ENCODE measurements around the gene PLP2. TPM values are rescaled to one million over a fixed set of nuclear protein-coding genes. Genes with fewer than 3 reads are reported as not detected.
"Not testable (repeated sequence)": the region's sequence is repeated elsewhere in the genome, so short reads cannot be mapped to it uniquely, and the experiment has no call there.

The PLP2 gene
- total RNA-seq, 2 donors from 2014 or later = 1.9 to 2.0 TPM

DNA sequence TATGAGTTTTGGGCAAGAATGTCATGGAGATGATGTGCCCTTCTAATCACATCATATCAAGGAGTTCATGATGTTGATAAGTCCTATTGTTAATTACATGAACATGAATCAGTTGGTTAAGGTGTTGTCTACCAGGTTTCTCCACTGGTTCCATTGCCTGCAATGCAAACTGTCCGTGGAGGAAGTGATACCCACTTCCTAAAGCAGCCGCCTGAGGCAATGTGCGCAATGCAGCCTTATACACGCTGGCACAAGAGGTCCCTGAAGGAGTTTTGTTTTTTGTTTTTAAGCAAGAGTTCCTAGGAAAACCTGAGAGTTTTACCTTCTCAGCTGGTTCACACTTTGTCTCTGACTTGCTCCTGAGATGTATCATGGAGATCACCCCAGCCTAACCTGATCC lies 42.3 kb upstream of the PLP2 start:
- TF ChIP-seq, protein P1, sequence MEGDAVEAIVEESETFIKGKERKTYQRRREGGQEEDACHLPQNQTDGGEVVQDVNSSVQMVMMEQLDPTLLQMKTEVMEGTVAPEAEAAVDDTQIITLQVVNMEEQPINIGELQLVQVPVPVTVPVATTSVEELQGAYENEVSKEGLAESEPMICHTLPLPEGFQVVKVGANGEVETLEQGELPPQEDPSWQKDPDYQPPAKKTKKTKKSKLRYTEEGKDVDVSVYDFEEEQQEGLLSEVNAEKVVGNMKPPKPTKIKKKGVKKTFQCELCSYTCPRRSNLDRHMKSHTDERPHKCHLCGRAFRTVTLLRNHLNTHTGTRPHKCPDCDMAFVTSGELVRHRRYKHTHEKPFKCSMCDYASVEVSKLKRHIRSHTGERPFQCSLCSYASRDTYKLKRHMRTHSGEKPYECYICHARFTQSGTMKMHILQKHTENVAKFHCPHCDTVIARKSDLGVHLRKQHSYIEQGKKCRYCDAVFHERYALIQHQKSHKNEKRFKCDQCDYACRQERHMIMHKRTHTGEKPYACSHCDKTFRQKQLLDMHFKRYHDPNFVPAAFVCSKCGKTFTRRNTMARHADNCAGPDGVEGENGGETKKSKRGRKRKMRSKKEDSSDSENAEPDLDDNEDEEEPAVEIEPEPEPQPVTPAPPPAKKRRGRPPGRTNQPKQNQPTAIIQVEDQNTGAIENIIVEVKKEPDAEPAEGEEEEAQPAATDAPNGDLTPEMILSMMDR (conservative IDR thresholded peaks at IDR 0.05) = no peak
- Mint-ChIP-seq H3K27ac (no peak overlapping the region), H3K4me3 (no peak overlapping the region), H3K36me3 (ENCODE audit: low read depth) (no peaks in the 10 kb centered on the region), H3K9me3 (peaks cover 33% of the 10 kb centered on the region), H3K27me3 (ENCODE audit: insufficient read depth) (no peaks in the 10 kb centered on the region), H3K4me1 (no peaks in the 10 kb centered on the region)
- Histone ChIP-seq H3K9ac (ENCODE audit: extremely low read depth, low read length, poor library complexity, severe bottlenecking) (no peak overlapping the region), H3K27ac (ENCODE audit: low read depth, low read length) (no peak overlapping the region), H3K36me3 (ENCODE audit: control insufficient read depth, insufficient read depth, low read length) (no peaks in the 10 kb centered on the region), H3K27me3 (ENCODE audit: control insufficient read depth, insufficient read depth, low read length, poor library complexity, severe bottlenecking) (no peaks in the 10 kb centered on the region), H3K4me1 (ENCODE audit: control insufficient read depth, insufficient read depth, low read length) (no peaks in the 10 kb centered on the region), H3K4me3 (ENCODE audit: low read length) (no peak overlapping the region), H3K9me3 (ENCODE audit: control insufficient read depth, low read length) (no peaks in the 10 kb centered on the region)
- WGBS, 2 experiments (ENCODE audit: insufficient coverage in 1 of 2, insufficient read length in 1 of 2) = 88 to 90% methylated on average over 2 to 4 of the region's 4 CpGs
- no peak for DNase-seq

DNA sequence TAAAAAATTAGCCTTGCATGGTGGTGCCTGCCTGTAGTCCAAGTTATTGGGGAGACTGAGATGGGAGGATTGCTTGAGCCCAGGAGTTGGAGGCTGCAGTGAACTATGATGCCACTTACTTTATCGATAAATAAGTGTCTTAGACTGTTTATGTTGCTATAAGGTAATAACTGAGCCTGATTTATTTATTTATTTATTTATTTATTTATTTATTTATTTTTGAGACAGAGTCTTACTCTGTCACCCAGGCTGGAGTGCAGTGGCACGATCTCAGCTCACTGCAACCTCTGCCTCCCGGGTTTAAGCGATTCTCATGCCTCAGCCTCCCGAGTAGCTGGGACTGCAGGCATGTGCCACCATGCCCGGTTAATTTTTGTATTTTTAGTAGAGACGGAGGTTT lies 39.4 kb upstream of the PLP2 start:
- H3K36me3 ChIP-seq (ENCODE audit: control insufficient read depth, insufficient read depth, low read length); H3K4me3 Mint-ChIP-seq; H3K27ac ChIP-seq (ENCODE audit: low read depth, low read length): not testable (repeated sequence)

DNA sequence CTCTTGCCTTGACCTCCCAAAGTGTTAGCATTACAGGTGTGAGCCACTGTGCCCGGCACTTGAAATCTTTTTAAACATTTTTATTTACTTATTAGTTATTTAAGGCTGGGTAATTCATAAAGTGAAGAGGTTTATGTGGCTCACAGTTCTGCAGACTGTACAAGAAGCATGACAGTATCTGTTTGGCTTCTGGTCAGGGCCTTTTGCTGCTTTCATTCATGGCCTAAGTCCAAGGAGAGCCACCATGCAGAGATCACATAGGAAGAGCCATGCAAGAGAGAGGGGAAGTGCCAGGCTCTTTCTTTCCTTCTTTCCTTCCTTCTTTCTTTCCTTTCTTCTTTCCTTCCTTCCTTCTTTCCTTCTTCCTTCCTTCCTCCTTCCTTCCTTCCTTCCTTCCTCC lies 37.9 kb upstream of the PLP2 start:
- Histone ChIP-seq H3K4me3 (ENCODE audit: low read length) (no peak overlapping the region), H3K4me1 (ENCODE audit: control insufficient read depth, insufficient read depth, low read length) (no peaks in the 10 kb centered on the region), H3K36me3 (ENCODE audit: control insufficient read depth, insufficient read depth, low read length) (no peaks in the 10 kb centered on the region), H3K9ac (ENCODE audit: extremely low read depth, low read length, poor library complexity, severe bottlenecking) (no peak overlapping the region), H3K27ac (ENCODE audit: low read depth, low read length) (no peak overlapping the region), H3K9me3 (ENCODE audit: control insufficient read depth, low read length) (no peaks in the 10 kb centered on the region), H3K27me3 (ENCODE audit: control insufficient read depth, insufficient read depth, low read length, poor library complexity, severe bottlenecking) (no peaks in the 10 kb centered on the region)
- no peak for DNase-seq
- no peaks in the 10 kb centered on the region for H3K4me1 Mint-ChIP-seq
- peaks cover 4% of the 10 kb centered on the region for H3K36me3 Mint-ChIP-seq (ENCODE audit: low read depth)
- TF ChIP-seq, protein P1 (conservative IDR thresholded peaks at IDR 0.05) = no peak
- no peaks in the 10 kb centered on the region for H3K27me3 Mint-ChIP-seq (ENCODE audit: insufficient read depth)
- H3K27ac Mint-ChIP-seq = no peak overlapping the region
- H3K4me3 Mint-ChIP-seq = no peak overlapping the region
- H3K9me3 Mint-ChIP-seq = peaks cover 59% of the 10 kb centered on the region
- WGBS, 2 experiments (ENCODE audit: insufficient coverage in 1 of 2, insufficient read length in 1 of 2) = no CpG with 5 or more reads among the region's 1 CpG

More for the DNA sequence above, 39.4 kb upstream of the PLP2 start:
- DNase-seq; H3K27ac Mint-ChIP-seq; H3K4me1 Mint-ChIP-seq; H3K4me3 ChIP-seq (ENCODE audit: low read length); H3K27me3 Mint-ChIP-seq (ENCODE audit: insufficient read depth); H3K36me3 Mint-ChIP-seq (ENCODE audit: low read depth); H3K27me3 ChIP-seq (ENCODE audit: control insufficient read depth, insufficient read depth, low read length, poor library complexity, severe bottlenecking); H3K9ac ChIP-seq (ENCODE audit: extremely low read depth, low read length, poor library complexity, severe bottlenecking); H3K4me1 ChIP-seq (ENCODE audit: control insufficient read depth, insufficient read depth, low read length); H3K9me3 ChIP-seq (ENCODE audit: control insufficient read depth, low read length): not testable (repeated sequence)
- 95 to 100% methylated on average over 4 to 6 of the region's 7 CpGs for WGBS, 2 experiments (ENCODE audit: insufficient coverage in 1 of 2, insufficient read length in 1 of 2)
- H3K9me3 Mint-ChIP-seq = peaks cover 46% of the 10 kb centered on the region

DNA sequence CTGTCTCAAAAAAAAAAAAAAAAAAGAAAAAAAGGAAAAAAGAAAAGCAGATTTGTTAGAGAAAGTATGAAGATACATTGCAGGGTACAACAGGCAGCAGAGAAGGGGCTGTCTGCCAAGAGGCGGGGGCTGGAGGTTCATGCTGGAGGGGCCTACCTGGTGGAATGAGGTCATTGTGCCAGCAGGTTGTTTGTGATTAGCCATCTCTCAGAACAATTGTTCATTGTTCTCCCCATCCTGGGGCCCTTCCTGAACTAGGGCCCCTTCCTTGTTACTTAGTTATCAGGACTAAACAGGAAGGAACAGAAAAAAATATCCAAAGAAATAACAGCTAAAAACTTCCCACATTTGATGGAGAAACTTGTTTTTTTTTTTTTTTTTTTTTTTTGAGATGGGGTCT lies 34.2 kb upstream of the PLP2 start:
- Mint-ChIP-seq H3K27me3 (ENCODE audit: insufficient read depth) (no peaks in the 10 kb centered on the region), H3K9me3 (peaks cover 75% of the 10 kb centered on the region), H3K4me3 (no peak overlapping the region)

More for the DNA sequence above, 34.2 kb upstream of the PLP2 start:
- Histone ChIP-seq H3K9me3 (ENCODE audit: control insufficient read depth, low read length) (peaks cover 18% of the 10 kb centered on the region), H3K4me1 (ENCODE audit: control insufficient read depth, insufficient read depth, low read length) (no peaks in the 10 kb centered on the region), H3K4me3 (ENCODE audit: low read length) (no peak overlapping the region), H3K27ac (ENCODE audit: low read depth, low read length) (no peak overlapping the region), H3K36me3 (ENCODE audit: control insufficient read depth, insufficient read depth, low read length) (no peaks in the 10 kb centered on the region), H3K9ac (ENCODE audit: extremely low read depth, low read length, poor library complexity, severe bottlenecking) (no peak overlapping the region), H3K27me3 (ENCODE audit: control insufficient read depth, insufficient read depth, low read length, poor library complexity, severe bottlenecking) (no peaks in the 10 kb centered on the region)
- 100% methylated on average over 1 of the region's 1 CpG; no CpG with 5 or more reads in 1 of the 2 experiments for WGBS, 2 experiments (ENCODE audit: insufficient coverage in 1 of 2, insufficient read length in 1 of 2)
- Mint-ChIP-seq H3K4me1 (no peaks in the 10 kb centered on the region), H3K36me3 (ENCODE audit: low read depth) (peaks cover 6% of the 10 kb centered on the region), H3K27ac (no peak overlapping the region)
- no peak for DNase-seq
- TF ChIP-seq, protein P1 (conservative IDR thresholded peaks at IDR 0.05) = no peak

All from endodermal cell (in vitro differentiated cells).